HuH-7 (cell line): ENCODE data around the gene PRDM11.
"Not testable (repeated sequence)": the region's sequence is repeated elsewhere in the genome, so short reads cannot be mapped to it uniquely, and the experiment has no call there.

ENCODE experiments used
- DNase-seq: peaks from one replicate; pipeline ENCODE4 v3.0.0; 2011; ENCODE audit warnings: low spot score

PRDM11 gene

GRCh38 chr11:45233121-45233803 lies 86.8 kb downstream of the PRDM11 start:
- DNase-seq = peak; percentile 91

- DNase-seq = no peak
Measured at GRCh38 chr11:45233804-45234170, 87.3 kb downstream of the PRDM11 start.

GRCh38 chr11:45234306-45235006 lies 88.0 kb downstream of the PRDM11 start:
- no peak for DNase-seq

GRCh38 chr11:45237711-45238315 lies 91.4 kb downstream of the PRDM11 start:
- no peak for DNase-seq

- no peak for DNase-seq
Measured at GRCh38 chr11:45238724-45239123, 92.3 kb downstream of the PRDM11 start.

GRCh38 chr11:45239733-45240132 lies 93.3 kb downstream of the PRDM11 start:
- no peak for DNase-seq

GRCh38 chr11:45243967-45244366 lies 97.5 kb downstream of the PRDM11 start:
- no peak for DNase-seq

GRCh38 chr11:45245218-45246045 lies 99.0 kb downstream of the PRDM11 start:
- no peak for DNase-seq

- no peak for DNase-seq
Measured at GRCh38 chr11:45246241-45246640, 99.8 kb downstream of the PRDM11 start.

- no peak for DNase-seq
Measured at GRCh38 chr11:45247433-45247832, 101.0 kb downstream of the PRDM11 start.

- no peak for DNase-seq
Measured at GRCh38 chr11:45248501-45249011, 102.1 kb downstream of the PRDM11 start.

GRCh38 chr11:45249372-45249771 lies 102.9 kb downstream of the PRDM11 start:
- DNase-seq = not testable (repeated sequence)

- DNase-seq = no peak
Measured at GRCh38 chr11:45250035-45250718, 103.7 kb downstream of the PRDM11 start.

- DNase-seq = peak; percentile 88
Measured at GRCh38 chr11:45252134-45252856, 105.9 kb downstream of the PRDM11 start.

- DNase-seq = no peak
Measured at GRCh38 chr11:45252877-45253276, 106.4 kb downstream of the PRDM11 start.

GRCh38 chr11:45253640-45254039 lies 107.2 kb downstream of the PRDM11 start:
- no peak for DNase-seq

GRCh38 chr11:45254070-45254469 lies 107.6 kb downstream of the PRDM11 start:
- no peak for DNase-seq

- no peak for DNase-seq
Measured at GRCh38 chr11:45258982-45259530, 112.6 kb downstream of the PRDM11 start.

- DNase-seq = no peak
Measured at GRCh38 chr11:45259592-45259991, 113.2 kb downstream of the PRDM11 start.

- no peak for DNase-seq
Measured at GRCh38 chr11:45260071-45260470, 113.6 kb downstream of the PRDM11 start.

GRCh38 chr11:45262900-45263299 lies 116.5 kb downstream of the PRDM11 start:
- no peak for DNase-seq
